Measurements from ENCODE around the gene OSGEPL1.

DNA sequence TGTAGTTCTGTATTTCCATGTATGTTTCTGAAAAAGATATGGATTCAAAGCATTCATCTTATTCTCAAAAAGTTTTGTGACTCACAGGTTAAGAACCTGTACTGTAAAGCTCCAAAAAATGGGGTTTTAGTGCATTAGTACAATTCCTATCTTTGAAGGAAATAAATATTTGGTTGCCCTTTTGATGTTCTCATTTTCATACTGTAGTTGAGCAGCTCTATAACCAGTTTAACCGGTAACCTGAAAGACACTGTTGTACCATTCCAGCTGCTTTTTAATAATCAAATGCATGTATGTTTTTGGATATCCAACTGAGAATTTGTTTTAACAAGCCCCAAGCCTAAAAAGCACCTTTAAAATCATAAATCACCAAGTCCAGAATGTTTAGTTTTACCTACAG is 9.6 kb upstream of the OSGEPL1 start:
- TF ChIP-seq POLR2AphosphoS5 (IDR thresholded peaks at IDR 0.05): no peak
- no peak for TF ChIP-seq CTCF (IDR thresholded peaks at IDR 0.05)
- TF ChIP-seq POLR2A (IDR thresholded peaks at IDR 0.05): no peak

Data from breast epithelium (tissue), 3 donors.